Fibroblast of the conjunctiva (primary cell): Measurements from ENCODE around the gene PLIN1.

Source experiments
- DNase-seq: peaks from one replicate; pipeline ENCODE4 v3.0.0-alpha.2; 2010; ENCODE audit warnings: low read depth

The PLIN1 gene

GRCh38 chr15:89628806-89629715 lies 50.1 kb downstream of the PLIN1 start:
- DNase-seq: no peak

GRCh38 chr15:89628301-89628700 lies 50.9 kb downstream of the PLIN1 start:
- no peak for DNase-seq

- no peak for DNase-seq
These were observed 51.8 kb downstream of the PLIN1 start for GRCh38 chr15:89627256-89627970.

- DNase-seq: no peak
These were observed 53.5 kb downstream of the PLIN1 start for GRCh38 chr15:89625716-89626115.

GRCh38 chr15:89623165-89623564 lies 56.0 kb downstream of the PLIN1 start:
- DNase-seq: no peak

GRCh38 chr15:89621547-89621946 lies 57.6 kb downstream of the PLIN1 start:
- DNase-seq: no peak

- DNase-seq: no peak
These were observed 62.9 kb downstream of the PLIN1 start for GRCh38 chr15:89616228-89616627.

- DNase-seq: no peak
These were observed 64.0 kb downstream of the PLIN1 start for GRCh38 chr15:89615135-89615534.
